H7 (cell line): Measurements from ENCODE around the gene CRY2. TPM values are rescaled to one million over a fixed set of nuclear protein-coding genes. Genes with fewer than 3 reads are reported as not detected.
"Not testable (repeated sequence)": the region's sequence is repeated elsewhere in the genome, so short reads cannot be mapped to it uniquely, and the experiment has no call there.

Experiments used
- DNase-seq: peaks from one replicate; pipeline ENCODE4 v3.0.0; 2012
- H3K27me3 ChIP-seq: 2 replicates; pipeline ENCODE4 v1.6.0; 2011; ENCODE audit warnings: mild to moderate bottlenecking, low read length; ENCODE audit not compliant: control insufficient read depth, insufficient read depth
- H3K36me3 ChIP-seq: replicated peaks from 2 replicates; pipeline ENCODE4 v1.5.1; 2011; ENCODE audit warnings: low read length; ENCODE audit not compliant: control insufficient read depth, insufficient read depth
- H3K4me3 ChIP-seq: 2 replicates; pipeline ENCODE4 v1.5.1; 2011; ENCODE audit warnings: low read depth, mild to moderate bottlenecking, control low read depth, low read length, moderate library complexity; ENCODE audit not compliant: insufficient read depth
- total RNA-seq: library from RNA; depleted of rRNA; stranded (reverse); fragments of >200 nt; shearing (Covaris generic); gene quantifications from 2 replicates; pipeline ENCODE4 v1.2.3, GENCODE V29; 2014

Gene CRY2
- total RNA-seq, 1 experiment from 2014 or later = 16.0 TPM

- Histone ChIP-seq H3K4me3 (no peak overlapping the region), H3K36me3 (no peaks in the 10 kb centered on the region), H3K27me3 (peaks cover 9% of the 10 kb centered on the region; the same call in 1 of the 2 replicates)
- no peak for DNase-seq
Observed at GRCh38 chr11:45887587-45887986, 40.3 kb downstream of the CRY2 start.

GRCh38 chr11:45889555-45889954, 42.3 kb downstream of the CRY2 start:
- no peak for DNase-seq
- Histone ChIP-seq H3K27me3 (peaks cover 9% of the 10 kb centered on the region; the same call in 1 of the 2 replicates), H3K36me3 (no peaks in the 10 kb centered on the region), H3K4me3 (no peak overlapping the region)

- DNase-seq = no peak
- Histone ChIP-seq H3K36me3 (no peaks in the 10 kb centered on the region), H3K27me3 (peaks cover 9% of the 10 kb centered on the region; the same call in 1 of the 2 replicates), H3K4me3 (no peak overlapping the region)
Observed at GRCh38 chr11:45889966-45890365, 42.7 kb downstream of the CRY2 start.

- Histone ChIP-seq H3K36me3 (no peaks in the 10 kb centered on the region), H3K27me3 (peaks cover 5% of the 10 kb centered on the region; the same call in 1 of the 2 replicates), H3K4me3 (no peak overlapping the region)
- DNase-seq = peak; percentile 44
Observed at GRCh38 chr11:45890886-45891550, 43.7 kb downstream of the CRY2 start.

GRCh38 chr11:45892856-45893255, 45.6 kb downstream of the CRY2 start:
- Histone ChIP-seq H3K36me3 (no peaks in the 10 kb centered on the region), H3K27me3 (no peaks in the 10 kb centered on the region; the same call in 1 of the 2 replicates), H3K4me3 (no peak overlapping the region)
- DNase-seq = no peak

- no peaks in the 10 kb centered on the region; the same call in 1 of the 2 replicates for H3K27me3 ChIP-seq
- no peaks in the 10 kb centered on the region for H3K36me3 ChIP-seq
- DNase-seq = peak; percentile 14
- H3K4me3 ChIP-seq = no peak overlapping the region
Observed at GRCh38 chr11:45894555-45895247, 47.4 kb downstream of the CRY2 start.

- no peaks in the 10 kb centered on the region for H3K36me3 ChIP-seq
- H3K4me3 ChIP-seq = no peak overlapping the region
- DNase-seq = peak; percentile 56
- H3K27me3 ChIP-seq = peaks cover 4% of the 10 kb centered on the region
Observed at GRCh38 chr11:45895553-45896259, 48.4 kb downstream of the CRY2 start.

- no peak overlapping the region for H3K4me3 ChIP-seq
- no peaks in the 10 kb centered on the region for H3K36me3 ChIP-seq
- peak; percentile 94 for DNase-seq
- H3K27me3 ChIP-seq = peaks cover 6% of the 10 kb centered on the region
Observed at GRCh38 chr11:45896422-45896984, 49.2 kb downstream of the CRY2 start.

- H3K27me3 ChIP-seq = peaks cover 6% of the 10 kb centered on the region
- no peaks in the 10 kb centered on the region for H3K36me3 ChIP-seq
- DNase-seq = peak; percentile 54
- H3K4me3 ChIP-seq = no peak overlapping the region
Observed at GRCh38 chr11:45897556-45897955, 50.3 kb downstream of the CRY2 start.

- Histone ChIP-seq H3K4me3 (no peak overlapping the region; the same call in 1 of the 2 replicates), H3K36me3 (peaks cover 6% of the 10 kb centered on the region), H3K27me3 (peaks cover 6% of the 10 kb centered on the region)
- no peak for DNase-seq
Observed at GRCh38 chr11:45899086-45899447, 51.8 kb downstream of the CRY2 start.

GRCh38 chr11:45899448-45900174, 52.3 kb downstream of the CRY2 start:
- Histone ChIP-seq H3K27me3 (peaks cover 6% of the 10 kb centered on the region), H3K36me3 (peaks cover 9% of the 10 kb centered on the region), H3K4me3 (peak overlapping the region; percentile 57)
- DNase-seq = peak; percentile 98

GRCh38 chr11:45900175-45900800, 53.0 kb downstream of the CRY2 start:
- H3K27me3 ChIP-seq, H3K36me3 ChIP-seq: not testable (repeated sequence)
- peak; percentile 79 for DNase-seq
- H3K4me3 ChIP-seq = peak overlapping the region; percentile 57

- peak; percentile 67 for DNase-seq
- H3K27me3 ChIP-seq = peaks cover 6% of the 10 kb centered on the region
- H3K36me3 ChIP-seq = peaks cover 9% of the 10 kb centered on the region
- H3K4me3 ChIP-seq = peak overlapping the region; percentile 57; the same call in 1 of the 2 replicates
Observed at GRCh38 chr11:45900916-45901617, 53.8 kb downstream of the CRY2 start.
